ENCODE results near the gene ME3. TPM values are rescaled to one million over a fixed set of nuclear protein-coding genes. Genes with fewer than 3 reads are reported as not detected.

ME3 gene
- total RNA-seq, 1 experiment from 2014 or later = 14.2 TPM

GRCh38 chr11:86517557-86517956 lies 154.9 kb downstream of the ME3 start:
- no TSS peak for BruUV-seq (replicated peaks)
- H3K36me3 Mint-ChIP-seq (ENCODE audit: insufficient read depth, unreplicated experiment) = no peaks in the 10 kb centered on the region
- CTCF ChIA-PET = interaction anchor here (0.6 kb wide), 1 partner anchor 8 kb away, joined by 3 read pairs; no protein-coding TSS in a partner anchor
- DNase-seq = no peak
- no peak overlapping the region for H3K4me3 Mint-ChIP-seq (ENCODE audit: low read depth, unreplicated experiment)
- no peaks in the 10 kb centered on the region for H3K9me3 Mint-ChIP-seq (ENCODE audit: low read depth, unreplicated experiment)
- intact Hi-C loops (cut with micrococcal nuclease; ENCODE audit: unreplicated experiment) = no loop called here
- no peak overlapping the region for H3K27ac Mint-ChIP-seq (ENCODE audit: unreplicated experiment)
- H3K4me1 Mint-ChIP-seq (ENCODE audit: low read depth, unreplicated experiment) = no peaks in the 10 kb centered on the region
- no peaks in the 10 kb centered on the region for H3K27me3 Mint-ChIP-seq (ENCODE audit: unreplicated experiment)
- no peak for TF ChIP-seq CTCF (IDR thresholded peaks at IDR 0.05; ENCODE audit: unreplicated experiment)

- CTCF ChIA-PET = interaction anchor here (0.6 kb wide), 1 partner anchor 270 kb away, joined by 3 read pairs; no protein-coding TSS in a partner anchor
- no TSS peak for BruUV-seq (replicated peaks)
- no peaks in the 10 kb centered on the region for H3K4me1 Mint-ChIP-seq (ENCODE audit: low read depth, unreplicated experiment)
- TF ChIP-seq CTCF (IDR thresholded peaks at IDR 0.05; ENCODE audit: unreplicated experiment) = no peak
- no peaks in the 10 kb centered on the region for H3K27me3 Mint-ChIP-seq (ENCODE audit: unreplicated experiment)
- H3K36me3 Mint-ChIP-seq (ENCODE audit: insufficient read depth, unreplicated experiment) = no peaks in the 10 kb centered on the region
- DNase-seq = no peak
- no peak overlapping the region for H3K4me3 Mint-ChIP-seq (ENCODE audit: low read depth, unreplicated experiment)
- intact Hi-C loops (cut with micrococcal nuclease; ENCODE audit: unreplicated experiment) = no loop called here
- no peaks in the 10 kb centered on the region for H3K9me3 Mint-ChIP-seq (ENCODE audit: low read depth, unreplicated experiment)
- no peak overlapping the region for H3K27ac Mint-ChIP-seq (ENCODE audit: unreplicated experiment)
Measured at GRCh38 chr11:86515297-86516094, 156.9 kb downstream of the ME3 start.

- CTCF ChIA-PET = interaction anchor here (0.6 kb wide), 1 partner anchor 269 kb away, joined by 3 read pairs; no protein-coding TSS in a partner anchor
- Mint-ChIP-seq H3K36me3 (ENCODE audit: insufficient read depth, unreplicated experiment) (no peaks in the 10 kb centered on the region), H3K27ac (ENCODE audit: unreplicated experiment) (no peak overlapping the region), H3K4me1 (ENCODE audit: low read depth, unreplicated experiment) (no peaks in the 10 kb centered on the region), H3K9me3 (ENCODE audit: low read depth, unreplicated experiment) (no peaks in the 10 kb centered on the region), H3K27me3 (ENCODE audit: unreplicated experiment) (no peaks in the 10 kb centered on the region), H3K4me3 (ENCODE audit: low read depth, unreplicated experiment) (no peak overlapping the region)
- intact Hi-C loops (cut with micrococcal nuclease; ENCODE audit: unreplicated experiment) = no loop called here
- no peak for DNase-seq
- no TSS peak for BruUV-seq (replicated peaks)
- TF ChIP-seq CTCF (IDR thresholded peaks at IDR 0.05; ENCODE audit: unreplicated experiment) = no peak
Measured at GRCh38 chr11:86514453-86514852, 158.0 kb downstream of the ME3 start.

GRCh38 chr11:86513746-86514373 lies 158.6 kb downstream of the ME3 start:
- CTCF ChIA-PET = no interaction called here
- Mint-ChIP-seq H3K4me3 (ENCODE audit: low read depth, unreplicated experiment) (no peak overlapping the region), H3K27ac (ENCODE audit: unreplicated experiment) (no peak overlapping the region), H3K4me1 (ENCODE audit: low read depth, unreplicated experiment) (no peaks in the 10 kb centered on the region), H3K9me3 (ENCODE audit: low read depth, unreplicated experiment) (no peaks in the 10 kb centered on the region), H3K27me3 (ENCODE audit: unreplicated experiment) (no peaks in the 10 kb centered on the region), H3K36me3 (ENCODE audit: insufficient read depth, unreplicated experiment) (no peaks in the 10 kb centered on the region)
- no peak for DNase-seq
- no peak for TF ChIP-seq CTCF (IDR thresholded peaks at IDR 0.05; ENCODE audit: unreplicated experiment)
- no TSS peak for BruUV-seq (replicated peaks)
- intact Hi-C loops (cut with micrococcal nuclease; ENCODE audit: unreplicated experiment) = no loop called here
